ENCODE results near the gene NTSR1.

NTSR1 gene

DNA sequence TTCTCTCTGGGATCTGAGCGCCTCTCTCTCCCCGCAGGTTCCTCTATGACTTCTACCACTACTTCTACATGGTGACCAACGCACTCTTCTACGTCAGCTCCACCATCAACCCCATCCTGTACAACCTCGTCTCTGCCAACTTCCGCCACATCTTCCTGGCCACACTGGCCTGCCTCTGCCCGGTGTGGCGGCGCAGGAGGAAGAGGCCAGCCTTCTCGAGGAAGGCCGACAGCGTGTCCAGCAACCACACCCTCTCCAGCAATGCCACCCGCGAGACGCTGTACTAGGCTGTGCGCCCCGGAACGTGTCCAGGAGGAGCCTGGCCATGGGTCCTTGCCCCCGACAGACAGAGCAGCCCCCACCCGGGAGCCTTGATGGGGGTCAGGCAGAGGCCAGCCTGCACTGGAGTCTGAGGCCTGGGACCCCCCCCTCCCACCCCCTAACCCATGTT, 51.4 kb downstream of the NTSR1 start:
- DNase-seq, result no peak

DNA sequence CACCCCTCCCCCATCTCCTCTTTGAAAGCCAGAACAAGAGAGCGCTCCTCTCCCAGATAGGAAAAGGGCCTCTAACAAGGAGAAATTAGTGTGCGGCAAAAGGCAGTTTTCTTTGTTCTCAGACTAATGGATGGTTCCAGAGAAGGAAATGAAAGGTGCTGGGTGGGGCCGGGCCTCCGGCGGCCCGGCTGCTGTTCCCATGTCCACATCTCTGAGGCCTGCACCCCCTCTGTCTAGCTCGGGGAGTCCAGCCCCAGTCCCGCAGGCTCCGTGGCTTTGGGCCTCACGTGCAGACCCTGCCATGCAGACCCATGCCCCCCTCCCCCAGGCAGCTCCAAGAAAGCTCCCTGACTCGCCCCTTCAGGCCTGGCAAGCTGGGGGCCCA, 51.8 kb downstream of the NTSR1 start:
- DNase-seq, result no peak

DNA sequence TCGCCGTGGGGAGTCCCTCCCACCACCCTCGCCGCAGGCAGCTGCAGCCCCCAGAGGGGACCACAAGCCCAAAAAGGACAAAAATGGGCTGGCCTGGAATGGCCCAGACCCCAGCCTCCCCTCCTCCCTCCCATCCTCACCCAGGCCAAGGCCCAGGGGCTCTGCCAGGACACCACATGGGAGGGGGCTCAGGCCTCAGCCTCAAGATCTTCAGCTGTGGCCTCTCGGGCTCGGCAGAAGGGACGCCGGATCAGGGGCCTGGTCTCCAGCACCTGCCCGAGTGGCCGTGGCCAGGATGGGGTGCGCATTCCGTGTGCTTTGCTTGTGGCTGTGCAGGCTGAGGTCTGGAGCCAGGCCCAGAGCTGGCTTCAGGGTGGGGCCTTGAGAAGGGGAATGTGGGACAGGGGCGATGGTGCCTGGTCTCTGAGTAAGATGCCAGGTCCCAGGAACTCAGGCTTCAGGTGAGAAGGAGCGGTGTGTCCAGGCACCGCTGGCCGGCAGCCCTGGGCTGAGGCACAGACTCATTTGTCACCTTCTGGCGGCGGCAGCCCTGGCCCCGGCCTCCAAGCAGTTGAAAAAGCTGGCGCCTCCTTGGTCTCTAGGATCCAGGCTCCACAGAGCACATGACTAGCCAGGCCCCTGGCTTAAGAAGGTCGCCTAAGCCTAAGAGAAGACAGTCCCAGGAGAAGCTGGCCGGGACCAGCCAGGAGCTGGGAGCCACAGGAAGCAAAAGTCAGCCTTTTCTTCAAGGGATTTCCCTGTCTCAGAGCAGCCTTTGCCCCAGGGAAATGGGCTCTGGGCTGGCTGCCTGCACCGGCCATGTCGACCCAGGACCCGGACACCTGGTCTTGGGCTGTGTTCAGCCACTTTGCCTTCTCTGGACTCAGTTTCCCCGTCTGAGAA, 52.5 kb downstream of the NTSR1 start:
- DNase-seq, result no peak

DNA sequence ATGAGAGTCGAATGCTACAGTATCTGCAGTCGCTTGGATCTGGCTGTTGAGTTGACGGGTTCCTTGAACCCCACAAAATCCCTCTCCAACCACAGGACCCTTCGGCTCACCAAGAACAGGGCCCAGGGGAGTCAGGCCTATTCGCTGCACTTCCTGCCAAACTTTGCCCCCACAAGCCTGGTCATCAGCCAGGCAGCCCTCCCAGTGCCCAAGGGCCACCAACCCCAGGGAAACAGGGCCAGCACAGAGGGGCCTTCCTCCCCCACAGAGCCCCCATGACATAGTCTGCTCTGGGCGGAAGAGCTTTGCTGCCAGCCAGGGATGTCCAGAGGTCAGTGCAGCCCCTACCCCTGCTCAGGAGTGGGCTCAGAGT, 53.1 kb downstream of the NTSR1 start:
- DNase-seq, result no peak

DNA sequence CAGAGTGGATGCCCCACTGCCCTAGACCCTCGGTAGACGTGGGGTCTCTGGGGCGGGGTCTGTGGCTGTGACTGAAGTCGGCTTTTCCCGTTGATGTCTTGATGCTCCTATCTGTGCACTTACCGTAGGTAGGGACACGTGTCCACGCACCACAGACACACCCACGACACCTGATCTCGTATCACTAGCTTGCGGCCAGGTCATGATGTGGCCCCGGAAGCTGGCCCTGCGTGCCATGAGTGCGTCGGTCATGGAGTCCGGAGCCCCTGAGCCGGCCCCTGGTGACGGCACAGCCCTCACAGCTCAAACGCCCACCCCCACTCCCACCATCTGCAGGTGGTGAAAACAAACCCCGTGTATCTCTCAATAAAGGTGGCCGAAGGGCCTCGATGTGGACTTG, 53.7 kb downstream of the NTSR1 start:
- no peak for DNase-seq

DNA sequence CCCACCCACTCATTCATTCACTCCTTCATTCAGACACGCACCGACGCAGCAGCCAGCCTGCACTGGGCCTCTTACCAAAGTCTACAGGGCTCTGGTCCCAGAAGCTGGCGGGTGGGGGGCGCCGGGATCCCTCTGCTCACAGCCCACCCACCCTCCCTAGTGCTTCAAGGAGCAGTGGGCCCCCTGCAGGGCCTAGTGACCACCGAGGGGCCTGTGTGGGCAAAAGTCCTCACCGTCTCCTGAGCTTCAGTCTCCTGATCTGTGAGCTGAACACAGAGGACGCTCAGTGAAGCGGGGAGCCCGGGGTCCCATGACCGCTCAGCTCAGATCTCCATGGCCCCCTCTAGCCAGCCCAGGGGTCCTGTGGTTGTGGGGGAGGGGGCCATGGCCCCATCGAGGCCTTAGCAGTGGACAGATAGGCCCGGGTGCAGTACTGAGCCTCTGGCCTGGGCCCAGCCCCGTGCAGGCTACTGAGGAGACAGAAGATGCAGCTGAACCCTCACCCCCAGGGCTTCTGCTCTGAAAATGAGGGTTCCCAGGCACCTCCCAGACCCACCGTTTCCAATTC, 54.2 kb downstream of the NTSR1 start:
- no peak for DNase-seq

DNA sequence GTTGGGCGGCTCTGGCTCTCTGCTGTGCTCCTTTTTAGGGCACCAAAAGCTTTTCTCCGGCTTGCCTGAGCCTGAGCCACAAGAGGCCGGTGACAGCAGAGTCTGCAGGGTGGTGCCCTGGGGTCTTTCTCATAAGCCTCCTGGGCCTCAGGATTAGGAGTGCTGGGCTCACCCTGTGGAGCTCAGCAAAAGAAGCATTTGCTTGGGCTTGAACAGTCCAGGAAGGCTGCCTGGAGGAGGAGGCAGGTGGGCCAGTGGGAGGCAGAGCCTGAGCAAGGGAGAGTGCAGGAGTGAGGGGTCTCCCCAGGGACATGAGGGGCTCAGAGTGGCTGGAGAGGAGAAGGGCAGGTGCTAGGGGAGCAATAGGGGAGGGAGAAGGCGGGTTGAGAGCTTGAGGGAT, 54.8 kb downstream of the NTSR1 start:
- no peak for DNase-seq

DNA sequence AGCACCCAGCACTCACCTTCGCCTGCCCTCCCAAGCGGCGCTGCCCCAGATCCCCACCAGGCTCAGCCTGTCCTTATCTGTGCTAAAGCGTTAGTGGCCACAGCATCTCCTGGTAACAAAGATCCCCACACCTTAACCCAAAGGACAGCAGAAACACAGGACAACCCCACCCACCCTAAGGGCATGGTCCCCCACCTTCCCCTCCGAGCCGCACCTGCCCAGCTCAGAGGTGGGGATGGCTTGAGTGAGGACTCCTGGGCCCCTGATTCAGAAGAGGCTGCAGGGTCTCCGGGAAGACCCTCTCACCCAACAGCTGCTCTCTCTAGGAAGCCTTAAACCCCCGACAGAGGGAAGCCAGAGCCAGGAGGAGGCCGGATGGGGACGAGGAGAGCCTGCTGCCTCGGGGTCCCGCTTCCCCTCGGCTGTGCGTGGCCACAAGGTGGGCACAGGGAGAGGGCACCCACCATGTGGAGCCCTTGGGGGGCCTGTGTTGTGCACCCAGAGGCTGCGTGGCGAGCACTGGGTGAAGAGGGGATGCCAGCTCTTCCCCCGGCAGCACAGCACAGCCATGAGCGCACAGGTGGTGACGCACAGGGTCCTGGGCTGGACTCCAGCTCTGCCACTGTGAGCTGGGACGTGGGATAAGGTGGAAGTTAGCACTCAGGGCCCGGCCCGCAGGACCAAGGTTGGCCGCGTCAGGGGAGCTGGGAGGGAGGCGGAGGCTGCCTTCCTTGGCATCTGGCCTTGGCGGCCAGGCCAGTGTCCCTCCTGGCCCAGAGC, 55.7 kb downstream of the NTSR1 start:
- DNase-seq, result no peak

DNA sequence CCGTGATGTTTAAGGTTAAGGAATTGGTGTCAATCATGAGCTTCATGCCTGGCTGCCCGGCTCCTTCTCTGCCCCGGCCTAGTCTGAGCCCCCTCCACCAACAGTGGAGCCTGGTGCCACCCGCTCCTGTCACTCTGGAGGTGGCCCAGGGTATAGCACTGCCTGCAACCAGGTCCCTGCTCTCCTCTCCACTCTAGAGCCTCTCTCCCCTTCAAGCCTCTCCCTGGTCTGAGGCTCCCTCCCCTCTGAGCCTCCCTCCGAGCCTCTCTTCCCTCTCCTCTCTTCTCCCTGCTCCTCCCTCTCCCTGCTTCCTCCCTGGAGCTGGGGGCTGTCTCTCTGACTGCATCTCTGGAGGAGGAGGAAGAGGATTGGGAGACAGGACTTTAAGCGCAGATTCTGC, 56.4 kb downstream of the NTSR1 start:
- no peak for DNase-seq

DNA sequence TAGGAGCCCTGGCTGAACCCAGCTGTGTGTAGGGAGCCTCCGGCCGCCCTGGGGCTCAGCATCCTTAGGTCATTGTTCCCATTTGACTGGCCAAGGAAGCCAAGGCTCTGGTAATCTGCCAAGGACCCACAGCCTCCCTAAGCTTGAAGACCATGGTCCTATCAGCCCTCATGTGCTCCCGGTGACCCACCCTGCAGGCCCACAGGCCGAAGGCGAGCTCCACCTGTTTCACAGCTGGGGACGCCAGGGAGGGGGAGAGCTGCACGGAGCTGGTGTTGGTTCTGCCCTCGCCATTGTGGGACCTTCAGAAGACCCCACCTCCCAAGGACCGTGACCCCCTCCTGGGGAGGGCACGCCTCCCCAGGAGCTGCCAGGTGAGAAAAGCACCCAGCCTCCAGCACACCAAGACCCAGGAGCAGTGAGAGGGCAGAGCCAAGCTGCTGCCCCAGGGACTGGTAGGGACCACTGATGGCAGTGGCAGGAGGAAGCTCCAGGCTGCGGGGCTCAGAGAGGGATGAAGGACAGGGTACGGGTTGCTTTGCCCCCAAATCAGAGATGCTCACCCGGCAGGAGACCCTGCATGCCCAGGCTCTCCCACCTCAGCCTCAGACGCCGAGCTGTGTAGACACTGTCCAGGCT, 56.9 kb downstream of the NTSR1 start:
- no peak for DNase-seq

DNA sequence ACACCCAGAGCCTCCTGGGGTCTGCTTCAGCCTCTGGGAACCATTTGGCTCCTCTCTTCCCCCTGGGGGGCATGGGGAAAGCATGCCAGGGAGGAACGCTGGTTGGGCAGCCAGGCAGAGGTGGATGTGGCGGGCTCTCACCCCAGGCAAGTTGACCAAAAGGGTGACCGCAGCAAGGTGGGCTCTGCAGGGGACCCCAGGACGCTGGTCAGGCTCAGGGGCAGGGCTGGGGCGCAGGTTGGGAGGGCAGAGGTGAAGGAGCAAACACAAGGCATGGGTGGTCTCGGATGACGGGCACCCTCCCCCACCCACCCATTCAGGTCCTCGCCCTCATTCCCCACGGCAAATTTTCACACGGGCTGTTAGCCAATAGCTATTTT, 57.4 kb downstream of the NTSR1 start:
- no peak for DNase-seq

DNA sequence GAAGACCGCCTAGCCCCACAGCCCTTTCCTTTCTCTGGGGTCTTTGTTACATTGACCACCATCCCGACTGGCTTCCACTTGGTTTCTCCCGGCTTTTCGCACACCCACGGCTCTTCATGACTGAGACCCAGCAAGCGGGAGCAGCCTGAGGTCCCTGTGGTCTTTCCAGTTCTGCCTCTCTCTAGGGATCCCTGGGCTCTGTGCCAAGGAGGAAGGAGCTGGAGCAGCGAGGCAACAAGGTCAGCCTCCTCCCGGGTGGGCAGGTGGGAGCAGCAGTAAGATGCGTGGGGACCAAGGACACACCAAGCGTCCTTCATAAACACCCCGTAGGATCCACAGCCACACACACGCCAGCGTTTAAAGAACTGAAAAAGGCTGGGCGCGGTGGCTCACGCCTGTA, 58.1 kb downstream of the NTSR1 start:
- no peak for DNase-seq

DNA sequence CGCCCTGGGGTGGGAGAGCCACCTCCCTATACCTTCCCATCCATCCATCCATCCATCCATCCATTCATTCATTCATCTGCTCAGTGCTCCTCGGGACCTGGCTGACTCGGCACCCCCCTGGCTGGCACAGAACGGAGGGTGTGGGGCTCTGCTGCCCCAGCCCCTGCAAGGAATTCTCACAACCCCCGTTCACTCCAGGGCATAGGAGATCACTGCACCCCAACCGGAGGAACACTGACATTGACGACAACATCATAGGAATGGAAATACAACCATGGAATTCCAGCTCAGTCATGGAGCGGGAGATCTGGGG, 59.6 kb downstream of the NTSR1 start:
- DNase-seq, result no peak

DNA sequence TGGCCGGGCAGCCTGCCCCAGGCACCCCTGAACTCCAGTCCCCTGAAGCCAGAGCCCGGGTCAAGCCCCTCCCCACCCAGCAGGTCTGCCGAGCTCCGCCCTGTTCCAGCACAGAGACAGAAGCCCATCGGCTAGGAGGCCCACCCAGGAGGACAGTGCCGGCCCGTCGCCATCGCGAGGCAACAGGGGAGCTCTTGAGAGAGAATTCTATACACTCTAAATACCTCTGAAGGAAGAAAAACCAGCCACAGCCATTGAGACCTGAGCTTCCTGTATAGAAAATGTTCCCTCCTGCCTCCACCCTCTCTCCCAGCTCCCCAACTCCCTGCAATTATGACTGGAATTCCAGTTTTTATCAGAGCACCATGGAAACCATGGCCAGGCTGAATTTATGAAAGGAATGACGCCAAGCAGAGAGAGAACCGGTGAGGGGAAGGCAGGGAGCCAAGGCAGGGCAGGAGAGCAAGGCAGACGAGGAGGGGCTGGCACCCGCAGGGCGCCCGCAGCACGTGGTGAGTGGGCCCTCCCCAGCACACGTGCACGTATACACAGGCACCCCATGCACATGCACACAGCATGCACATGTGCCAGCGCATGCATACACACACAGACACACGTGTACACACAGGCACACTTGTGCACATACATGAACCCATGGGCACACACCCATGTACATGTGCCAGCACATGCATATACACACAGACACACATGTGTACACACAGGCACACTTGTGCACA, 60.1 kb downstream of the NTSR1 start:
- DNase-seq, result no peak

DNA sequence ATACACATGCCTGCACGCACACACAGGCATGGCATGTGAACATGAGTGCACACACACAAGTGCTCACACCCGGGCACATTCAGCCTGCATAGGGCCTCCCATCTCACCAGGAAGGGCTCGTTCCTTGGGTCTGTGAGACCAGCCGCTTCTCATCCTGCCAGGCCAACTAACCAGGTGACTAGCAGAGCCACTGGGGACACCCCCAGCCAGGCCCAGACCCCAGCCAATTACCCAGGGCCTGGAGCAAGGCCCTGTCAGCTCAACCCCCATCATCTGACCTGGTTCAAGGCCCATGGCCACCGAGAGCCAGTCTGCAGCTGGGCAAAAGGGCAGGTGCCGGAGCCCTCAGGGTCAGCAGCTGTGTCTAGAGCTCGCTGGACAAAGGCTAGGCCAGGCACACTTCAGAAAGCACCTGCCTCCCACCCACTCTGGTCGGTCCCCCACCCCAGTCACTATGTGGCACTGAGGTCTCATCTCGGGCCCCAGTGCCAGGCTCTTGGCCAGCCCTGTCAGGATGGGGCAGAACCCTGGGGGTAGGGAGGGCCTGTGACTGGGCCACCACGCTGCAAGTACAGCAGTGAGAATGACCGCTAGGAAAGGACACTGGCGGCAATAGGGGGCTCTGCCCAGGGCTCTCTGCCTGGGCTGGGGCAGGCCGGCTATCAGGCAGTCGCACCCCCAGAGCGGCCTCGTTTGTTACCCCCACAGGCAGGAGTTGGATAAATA, 60.9 kb downstream of the NTSR1 start:
- DNase-seq, result no peak

DNA sequence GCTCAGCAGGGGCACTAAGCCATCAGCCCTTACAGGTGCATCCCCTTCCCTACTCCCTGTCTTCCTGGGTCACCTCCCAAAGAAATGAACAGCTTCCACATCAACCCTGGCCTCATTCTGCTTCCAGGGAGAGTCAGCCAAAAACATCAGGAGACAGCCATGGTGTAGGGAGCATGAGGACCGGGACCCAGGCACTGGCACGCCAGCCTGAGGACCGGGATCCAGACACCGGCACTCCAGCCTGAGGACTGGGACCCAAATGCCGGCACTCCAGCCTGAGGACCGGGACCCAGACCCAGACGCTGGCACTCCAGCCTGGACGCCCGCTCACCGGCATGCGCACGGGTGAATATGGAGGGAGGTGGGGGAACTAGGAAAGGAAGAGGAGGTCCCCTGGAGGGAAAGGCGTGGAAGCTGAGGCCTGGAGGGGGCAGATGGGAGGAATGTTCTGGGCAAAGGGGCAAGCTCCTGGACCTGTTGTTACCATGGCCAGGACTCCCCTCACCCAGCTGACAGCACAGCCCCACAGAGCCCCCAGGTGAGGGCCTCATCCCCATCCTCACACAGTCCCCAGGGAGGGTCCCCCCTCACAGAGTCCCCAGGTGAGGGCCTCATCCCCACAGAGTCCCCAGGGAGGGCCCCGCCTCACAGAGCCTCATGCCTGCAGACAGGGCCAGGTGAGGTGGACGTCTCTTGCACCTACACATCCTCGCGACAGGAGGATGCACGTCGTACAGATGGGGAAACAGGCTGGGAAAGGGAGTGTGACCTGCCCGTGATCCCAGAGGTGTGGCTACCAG, 61.7 kb downstream of the NTSR1 start:
- DNase-seq, result no peak

DNA sequence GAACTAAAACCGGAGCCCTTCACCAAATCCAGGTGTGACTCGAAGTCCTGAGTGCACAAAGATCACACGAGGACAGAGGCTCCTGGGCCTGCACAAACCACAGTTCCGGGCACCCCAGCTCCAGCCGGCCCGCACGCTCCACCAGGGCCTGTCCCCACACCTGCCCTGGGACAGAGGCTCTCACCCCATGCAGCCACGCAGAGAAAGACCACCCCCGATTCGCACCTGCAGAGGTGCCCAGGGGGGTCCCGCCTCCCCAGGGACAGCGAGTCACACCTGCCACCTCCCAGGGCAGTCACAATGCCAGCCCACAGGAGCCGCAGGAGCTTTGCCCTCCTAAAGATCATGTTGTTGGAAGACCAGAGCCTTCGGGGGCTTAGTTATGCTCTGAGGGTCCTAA, 62.3 kb downstream of the NTSR1 start:
- no peak for DNase-seq

DNA sequence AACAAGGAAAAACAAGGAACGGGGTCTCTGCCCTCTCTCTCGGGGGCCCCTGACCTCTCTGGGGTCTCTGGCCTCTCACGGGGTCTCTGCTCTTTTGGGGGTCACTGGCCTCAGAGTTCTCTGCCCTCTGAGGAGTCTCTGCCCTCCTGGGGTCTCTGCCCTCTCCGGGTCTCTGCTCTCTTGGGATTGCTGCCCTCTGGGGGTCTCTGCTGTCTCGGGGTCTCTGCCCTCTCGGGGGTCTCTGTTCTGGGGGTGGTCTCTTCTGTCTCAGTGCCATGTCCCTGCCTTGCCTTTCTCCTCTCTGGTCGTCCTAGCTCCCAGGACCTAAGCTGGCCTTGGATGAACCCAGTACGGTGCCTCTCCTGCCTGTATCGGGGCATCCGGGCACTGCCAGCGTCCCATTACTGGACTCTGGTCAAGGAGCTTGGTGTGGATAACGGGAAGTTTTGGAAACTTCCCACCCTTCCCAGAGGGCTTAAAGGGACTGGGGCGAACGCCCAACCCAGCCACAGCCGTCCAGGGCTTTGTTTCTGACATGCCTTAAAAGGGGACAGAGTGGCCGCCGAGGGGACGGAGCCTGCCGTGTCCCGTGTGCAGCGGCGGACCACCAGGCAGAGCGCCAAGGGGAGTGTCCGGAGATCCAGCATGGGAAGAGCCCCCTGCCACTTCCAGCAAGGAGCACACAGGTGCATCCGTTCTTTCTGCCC, 62.9 kb downstream of the NTSR1 start:
- no peak for DNase-seq

DNA sequence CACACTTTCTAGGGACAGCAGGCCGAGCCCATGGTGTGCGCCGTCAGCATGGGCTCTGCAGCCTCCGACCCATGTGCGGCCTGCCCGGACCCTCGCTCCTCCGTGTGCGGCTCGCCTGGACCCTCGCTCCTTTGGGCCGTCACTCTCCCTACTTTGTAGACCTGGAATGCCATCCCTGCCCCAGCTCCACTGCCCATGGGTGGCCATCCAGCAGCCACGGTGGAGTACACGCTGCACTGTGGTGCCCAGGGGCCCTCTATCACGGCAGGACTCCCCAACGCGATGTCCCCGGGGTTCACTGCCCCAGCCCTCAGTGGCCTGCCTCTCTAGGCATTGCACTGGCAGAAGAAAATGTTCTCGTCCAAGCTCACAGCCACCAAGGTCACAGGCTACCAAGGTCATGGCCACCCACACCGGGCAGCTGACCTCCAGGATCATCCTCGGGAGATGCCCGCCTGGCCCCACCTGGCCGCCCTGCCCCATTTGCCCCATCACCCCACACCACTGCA, 63.5 kb downstream of the NTSR1 start:
- DNase-seq, result no peak

DNA sequence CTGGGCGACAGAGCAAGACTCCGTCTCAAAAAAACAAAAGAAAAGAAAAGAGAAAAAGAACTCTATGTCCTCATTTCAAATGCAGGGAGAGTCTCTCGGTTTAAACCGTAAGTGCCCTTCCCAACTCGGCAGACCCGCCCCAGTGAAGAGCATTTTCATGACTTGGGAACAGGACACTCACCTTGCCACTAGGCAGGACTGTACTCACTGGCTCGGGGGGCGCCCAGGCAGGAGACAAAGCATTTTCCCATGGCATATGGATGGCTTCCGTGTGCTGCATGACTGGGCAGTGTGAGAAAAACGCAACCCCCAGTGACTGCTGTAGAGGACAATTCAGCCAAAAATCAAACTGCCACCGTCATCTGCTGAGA, 64.0 kb downstream of the NTSR1 start:
- DNase-seq, result no peak
